Lung (tissue), 12 donors: Measurements from ENCODE around the gene SLC9C1. TPM values are rescaled to one million over a fixed set of nuclear protein-coding genes. Genes with fewer than 3 reads are reported as not detected.

ENCODE experiments used
- ATAC-seq: fragments of 200-7000 bp; cut with Tn5 transposase; one replicate; pipeline ENCODE4 v1.9.1; 2020; ENCODE audit warnings: moderate number of reproducible peaks; ENCODE audit not compliant: insufficient read depth, low FRiP score
- DNase-seq, 3 donors: peaks; one replicate each; pipeline ENCODE4 v3.0.0-alpha.2; 2013 to 2017
- H3K27ac ChIP-seq, 2 donors: one replicate each; pipeline ENCODE4 v1.5.1; 2013; ENCODE audit warnings: mild to moderate bottlenecking in 2 of 2, moderate library complexity in 2 of 2, control low read depth in 1 of 2, inconsistent platforms in 1 of 2, low read depth in 1 of 2, low read length in 1 of 2
- H3K27me3 ChIP-seq, 3 donors: one replicate each; pipeline ENCODE4 v1.5.1; 2013; ENCODE audit warnings: low read length in 2 of 3; ENCODE audit not compliant: control insufficient read depth in 3 of 3, insufficient read depth in 3 of 3
- H3K36me3 ChIP-seq, 4 donors: one replicate each; pipeline ENCODE4 v1.5.1; 2013; ENCODE audit warnings: low read length in 4 of 4, mild to moderate bottlenecking in 1 of 4, moderate library complexity in 1 of 4; ENCODE audit not compliant: control insufficient read depth in 4 of 4, insufficient read depth in 4 of 4
- H3K4me1 ChIP-seq, 5 donors: one replicate each; pipeline ENCODE4 v1.5.1; 2013; ENCODE audit warnings: low read length in 5 of 5, mild to moderate bottlenecking in 2 of 5, moderate library complexity in 1 of 5; ENCODE audit not compliant: control insufficient read depth in 5 of 5, insufficient read depth in 5 of 5
- H3K4me3 ChIP-seq: one replicate; pipeline ENCODE4 v1.5.1; 2013; ENCODE audit warnings: mild to moderate bottlenecking, control low read depth, moderate library complexity
- H3K9ac ChIP-seq, 2 donors: one replicate each; pipeline ENCODE4 v1.5.1; 2013; ENCODE audit warnings: low read length in 2 of 2, control low read depth in 1 of 2; ENCODE audit not compliant: insufficient read depth in 1 of 2
- H3K9me3 ChIP-seq, 4 donors: one replicate each; pipeline ENCODE4 v1.5.1; 2013; ENCODE audit warnings: low read length in 3 of 4, mild to moderate bottlenecking in 1 of 4, moderate library complexity in 1 of 4; ENCODE audit not compliant: control insufficient read depth in 4 of 4, insufficient read depth in 3 of 4
- WGBS, 2 donors: extraction: QIAGEN DNeasy Blood & Tissue Kit; methylation state at CpG; one replicate each; pipeline ENCODE4 v1.1.7; 2013; 5-methylcytosine and 5-hydroxymethylcytosine counted together
- polyA plus RNA-seq, 2 donors: library from polyadenylated mRNA; stranded (reverse); fragments of 200-250 nt; gene quantifications; one replicate each; pipeline ENCODE4 v1.2.1, GENCODE V29; 2013
- total RNA-seq, 2 donors: library from RNA; depleted of rRNA in 1 of 2; stranded (reverse); fragments of >200 nt in 1 of 2; gene quantifications; one replicate each; pipeline ENCODE4 v1.2.1, GENCODE V29; 2014 to 2021
- TF ChIP-seq, protein P1 (sequence below): IDR thresholded peaks from 2 replicates; pipeline ENCODE4 v1.5.1; 2012; ENCODE audit warnings: mild to moderate bottlenecking; ENCODE audit errors: control extremely low read depth, extremely low read depth
- donor health status: control.
- donor health status: control.
- donor health status: Bipolar disorder and iron deficiency.
- donor health status: healthy.
- donor health status: DM: yes; HTN: yes; CAD: no.

Gene SLC9C1
- total and polyA plus RNA-seq, 4 donors = 0.12 to 0.28 TPM; not detected in 2

- no peak for ATAC-seq
- TF ChIP-seq, protein P1, sequence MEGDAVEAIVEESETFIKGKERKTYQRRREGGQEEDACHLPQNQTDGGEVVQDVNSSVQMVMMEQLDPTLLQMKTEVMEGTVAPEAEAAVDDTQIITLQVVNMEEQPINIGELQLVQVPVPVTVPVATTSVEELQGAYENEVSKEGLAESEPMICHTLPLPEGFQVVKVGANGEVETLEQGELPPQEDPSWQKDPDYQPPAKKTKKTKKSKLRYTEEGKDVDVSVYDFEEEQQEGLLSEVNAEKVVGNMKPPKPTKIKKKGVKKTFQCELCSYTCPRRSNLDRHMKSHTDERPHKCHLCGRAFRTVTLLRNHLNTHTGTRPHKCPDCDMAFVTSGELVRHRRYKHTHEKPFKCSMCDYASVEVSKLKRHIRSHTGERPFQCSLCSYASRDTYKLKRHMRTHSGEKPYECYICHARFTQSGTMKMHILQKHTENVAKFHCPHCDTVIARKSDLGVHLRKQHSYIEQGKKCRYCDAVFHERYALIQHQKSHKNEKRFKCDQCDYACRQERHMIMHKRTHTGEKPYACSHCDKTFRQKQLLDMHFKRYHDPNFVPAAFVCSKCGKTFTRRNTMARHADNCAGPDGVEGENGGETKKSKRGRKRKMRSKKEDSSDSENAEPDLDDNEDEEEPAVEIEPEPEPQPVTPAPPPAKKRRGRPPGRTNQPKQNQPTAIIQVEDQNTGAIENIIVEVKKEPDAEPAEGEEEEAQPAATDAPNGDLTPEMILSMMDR = no peak
- H3K9me3 ChIP-seq = no peaks in the 10 kb centered on the region
- 86 to 87% methylated on average over 4 of the region's 4 CpGs for WGBS, 2 donors
- peaks cover 0 to 6% (median 3%) of the 10 kb centered on the region in 5 donors for H3K4me1 ChIP-seq
- peak overlapping the region in 1 of 2 donors; percentile 60 for H3K27ac ChIP-seq
- no peak overlapping the region for H3K4me3 ChIP-seq
- DNase-seq = no peak
- H3K27me3 ChIP-seq = no peaks in the 10 kb centered on the region
- peaks cover 0 to 3% (median under 1%) of the 10 kb centered on the region in 4 donors for H3K36me3 ChIP-seq
- no peak overlapping the region for H3K9ac ChIP-seq
Observed at GRCh38 chr3:112117841-112118571, 176.0 kb downstream of the SLC9C1 start.

- Histone ChIP-seq H3K9ac (no peak overlapping the region), H3K27ac (no peak overlapping the region)
- WGBS, 2 donors = 86 to 93% methylated on average over 1 of the region's 1 CpG
Observed at GRCh38 chr3:112117415-112117814, 176.6 kb downstream of the SLC9C1 start.

GRCh38 chr3:112116748-112117186 lies 177.2 kb downstream of the SLC9C1 start:
- ATAC-seq = no peak
- DNase-seq = peak; percentile 20 to 57 (median 28)
- TF ChIP-seq, protein P1 = no peak
- Histone ChIP-seq H3K27me3 (no peaks in the 10 kb centered on the region), H3K4me3 (peak overlapping the region; percentile 8), H3K27ac (no peak overlapping the region), H3K4me1 (peaks cover 0 to 6% (median 3%) of the 10 kb centered on the region in 5 donors), H3K9me3 (no peaks in the 10 kb centered on the region), H3K36me3 (peaks cover 0 to 6% (median under 1%) of the 10 kb centered on the region in 4 donors), H3K9ac (no peak overlapping the region)
- 59 to 71% methylated on average over 13 of the region's 13 CpGs for WGBS, 2 donors

More at GRCh38 chr3:112117415-112117814, 176.6 kb downstream of the SLC9C1 start:
- Histone ChIP-seq H3K4me1 (peaks cover 0 to 6% (median 3%) of the 10 kb centered on the region in 5 donors), H3K27me3 (no peaks in the 10 kb centered on the region), H3K36me3 (peaks cover 0 to 6% (median under 1%) of the 10 kb centered on the region in 4 donors), H3K9me3 (no peaks in the 10 kb centered on the region), H3K4me3 (no peak overlapping the region)
- DNase-seq (no peak), ATAC-seq (no peak)
- TF ChIP-seq, protein P1 = no peak
